Tibial nerve (tissue), 3 donors: ENCODE measurements around the gene TRAPPC3.

Experiments
- POLR2A ChIP-seq, 2 donors: fragments of 450-650 bp; IDR thresholded peaks; one replicate each; pipeline ENCODE4 v1.6.1; 2017; ENCODE audit warnings: antibody characterized with exemption in 2 of 2, mild to moderate bottlenecking in 2 of 2, moderate library complexity in 2 of 2
- TF ChIP-seq, protein P1 (sequence below), 5 experiments: fragments of 200-600 bp in 3 of 5; fragments of 450-650 bp in 2 of 5; sonication (generic) in 3 of 5; IDR thresholded peaks; one replicate each; pipeline ENCODE4 v1.5.1; 2016 to 2019; ENCODE audit warnings: antibody characterized with exemption in 5 of 5, mild to moderate bottlenecking in 3 of 5, moderate library complexity in 2 of 5

GRCh38 chr1:36156329-36157114 lies 7.2 kb upstream of the TRAPPC3 start:
- TF ChIP-seq, protein P1, sequence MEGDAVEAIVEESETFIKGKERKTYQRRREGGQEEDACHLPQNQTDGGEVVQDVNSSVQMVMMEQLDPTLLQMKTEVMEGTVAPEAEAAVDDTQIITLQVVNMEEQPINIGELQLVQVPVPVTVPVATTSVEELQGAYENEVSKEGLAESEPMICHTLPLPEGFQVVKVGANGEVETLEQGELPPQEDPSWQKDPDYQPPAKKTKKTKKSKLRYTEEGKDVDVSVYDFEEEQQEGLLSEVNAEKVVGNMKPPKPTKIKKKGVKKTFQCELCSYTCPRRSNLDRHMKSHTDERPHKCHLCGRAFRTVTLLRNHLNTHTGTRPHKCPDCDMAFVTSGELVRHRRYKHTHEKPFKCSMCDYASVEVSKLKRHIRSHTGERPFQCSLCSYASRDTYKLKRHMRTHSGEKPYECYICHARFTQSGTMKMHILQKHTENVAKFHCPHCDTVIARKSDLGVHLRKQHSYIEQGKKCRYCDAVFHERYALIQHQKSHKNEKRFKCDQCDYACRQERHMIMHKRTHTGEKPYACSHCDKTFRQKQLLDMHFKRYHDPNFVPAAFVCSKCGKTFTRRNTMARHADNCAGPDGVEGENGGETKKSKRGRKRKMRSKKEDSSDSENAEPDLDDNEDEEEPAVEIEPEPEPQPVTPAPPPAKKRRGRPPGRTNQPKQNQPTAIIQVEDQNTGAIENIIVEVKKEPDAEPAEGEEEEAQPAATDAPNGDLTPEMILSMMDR (IDR thresholded peaks at IDR 0.05): no peak
- no peak for TF ChIP-seq POLR2A (IDR thresholded peaks at IDR 0.05)
